ENCODE results near the gene NTN4.
"Not testable (repeated sequence)": the region's sequence is repeated elsewhere in the genome, so short reads cannot be mapped to it uniquely, and the experiment has no call there.

NTN4 gene

GRCh38 chr12:95624589-95624988 is 166.0 kb downstream of the NTN4 start:
- DNase-seq (ENCODE audit: low read depth in 2 of 2), result no peak

- peak; percentile 68 for DNase-seq (ENCODE audit: low read depth in 2 of 2)
Measured at GRCh38 chr12:95623554-95624170, 166.9 kb downstream of the NTN4 start.

GRCh38 chr12:95622879-95623278 is 167.7 kb downstream of the NTN4 start:
- no peak for DNase-seq (ENCODE audit: low read depth in 2 of 2)

GRCh38 chr12:95621725-95622124 is 168.8 kb downstream of the NTN4 start:
- no peak for DNase-seq (ENCODE audit: low read depth in 2 of 2)

GRCh38 chr12:95620171-95620570 is 170.4 kb downstream of the NTN4 start:
- DNase-seq (ENCODE audit: low read depth in 2 of 2), result no peak

- DNase-seq (ENCODE audit: low read depth in 2 of 2), result not testable (repeated sequence)
Measured at GRCh38 chr12:95616470-95616869, 174.1 kb downstream of the NTN4 start.

- DNase-seq (ENCODE audit: low read depth in 2 of 2), result no peak
Measured at GRCh38 chr12:95615749-95616148, 174.8 kb downstream of the NTN4 start.

- no peak for DNase-seq (ENCODE audit: low read depth in 2 of 2)
Measured at GRCh38 chr12:95614390-95614982, 176.1 kb downstream of the NTN4 start.

- no peak for DNase-seq (ENCODE audit: low read depth in 2 of 2)
Measured at GRCh38 chr12:95613021-95613420, 177.5 kb downstream of the NTN4 start.

- DNase-seq (ENCODE audit: low read depth in 2 of 2), result no peak
Measured at GRCh38 chr12:95611676-95612309, 178.8 kb downstream of the NTN4 start.

- no peak for DNase-seq (ENCODE audit: low read depth in 2 of 2)
Measured at GRCh38 chr12:95608252-95609033, 182.1 kb downstream of the NTN4 start.
